H9 (cell line): Measurements from ENCODE around the gene C1QA. TPM values are rescaled to one million over a fixed set of nuclear protein-coding genes. Genes with fewer than 3 reads are reported as not detected.

Experiments used
- DNase-seq: peaks from one replicate; pipeline ENCODE4 v3.0.0-alpha.2; 2017
- H2AFZ ChIP-seq: one replicate; pipeline ENCODE4 v1.6.1; 2013; ENCODE audit warnings: mild to moderate bottlenecking, low read length, control low read depth, moderate library complexity
- H2AK5ac ChIP-seq: 2 replicates; pipeline ENCODE4 v1.6.1; 2013; ENCODE audit warnings: low read length, control low read depth, mixed read lengths; ENCODE audit not compliant: insufficient read length
- H2BK120ac ChIP-seq: one replicate; pipeline ENCODE4 v1.6.1; 2013; ENCODE audit warnings: low read depth, mild to moderate bottlenecking, low read length, control low read depth, inconsistent platforms; ENCODE audit not compliant: poor library complexity, severe bottlenecking
- H2BK12ac ChIP-seq: 2 replicates; pipeline ENCODE4 v1.6.1; 2013; ENCODE audit warnings: low read length, control low read depth, mixed read lengths, low read depth; ENCODE audit not compliant: insufficient read length
- H2BK15ac ChIP-seq: 2 replicates; pipeline ENCODE4 v1.6.1; 2013; ENCODE audit warnings: low read depth, low read length, control low read depth
- H2BK20ac ChIP-seq: one replicate; pipeline ENCODE4 v1.6.1; 2013; ENCODE audit warnings: low read depth, mild to moderate bottlenecking, low read length, control low read depth, inconsistent platforms; ENCODE audit not compliant: poor library complexity, severe bottlenecking
- H2BK5ac ChIP-seq: 2 replicates; pipeline ENCODE4 v1.6.1; 2013; ENCODE audit warnings: low read length, control low read depth, mixed read lengths; ENCODE audit not compliant: insufficient read length
- H3K14ac ChIP-seq: 2 replicates; pipeline ENCODE4 v1.6.1; 2013; ENCODE audit warnings: low read length, control low read depth; ENCODE audit not compliant: insufficient read depth
- H3K18ac ChIP-seq: 2 replicates; pipeline ENCODE4 v1.6.1; 2013; ENCODE audit warnings: low read depth, mild to moderate bottlenecking, mixed read lengths, low read length, control low read depth; ENCODE audit not compliant: insufficient read length
- H3K23ac ChIP-seq: 2 replicates; pipeline ENCODE4 v1.6.1; 2013; ENCODE audit warnings: low read length, control low read depth, mixed read lengths, low read depth; ENCODE audit not compliant: insufficient read length
- H3K23me2 ChIP-seq: 2 replicates; pipeline ENCODE4 v1.6.1; 2013; ENCODE audit warnings: low read depth, mild to moderate bottlenecking, mixed read lengths, low read length, control low read depth; ENCODE audit not compliant: insufficient read length, poor library complexity, severe bottlenecking
- H3K27ac ChIP-seq: 2 replicates; pipeline ENCODE4 v1.5.1; 2013; ENCODE audit warnings: low read length, control low read depth, mixed read lengths, low read depth; ENCODE audit not compliant: insufficient read length
- H3K27me3 ChIP-seq: 2 replicates; pipeline ENCODE4 v1.6.1; 2013; ENCODE audit warnings: low read length, control low read depth, inconsistent platforms; ENCODE audit not compliant: insufficient read depth
- H3K4ac ChIP-seq: 2 replicates; pipeline ENCODE4 v1.6.1; 2013; ENCODE audit warnings: low read depth, mild to moderate bottlenecking, control low read depth, inconsistent platforms, low read length, moderate library complexity
- H3K4me1 ChIP-seq: 2 replicates; pipeline ENCODE4 v1.6.1; 2013; ENCODE audit warnings: low read length, control low read depth, inconsistent platforms; ENCODE audit not compliant: insufficient read depth
- H3K4me2 ChIP-seq: 2 replicates; pipeline ENCODE4 v1.6.1; 2013; ENCODE audit warnings: low read length, control low read depth, mixed read lengths; ENCODE audit not compliant: insufficient read length, insufficient read depth
- H3K56ac ChIP-seq: 2 replicates; pipeline ENCODE4 v1.6.1; 2013; ENCODE audit warnings: low read depth, mild to moderate bottlenecking, mixed read lengths, low read length, control low read depth; ENCODE audit not compliant: insufficient read length
- H3K79me1 ChIP-seq: 2 replicates; pipeline ENCODE4 v1.6.1; 2013; ENCODE audit warnings: low read depth, mild to moderate bottlenecking, moderate library complexity, low read length, control low read depth, inconsistent platforms; ENCODE audit not compliant: insufficient read depth, poor library complexity, severe bottlenecking
- H3K79me2 ChIP-seq: 2 replicates; pipeline ENCODE4 v1.6.1; 2013; ENCODE audit warnings: low read length, control low read depth, inconsistent platforms; ENCODE audit not compliant: insufficient read depth
- H3K9ac ChIP-seq: 2 replicates; pipeline ENCODE4 v1.6.1; 2013; ENCODE audit warnings: low read length, control low read depth, mixed read lengths; ENCODE audit not compliant: insufficient read length; ENCODE audit errors: extremely low read depth
- H3K9me3 ChIP-seq: one replicate; pipeline ENCODE4 v1.6.1; 2013; ENCODE audit warnings: low read depth, low read length, inconsistent platforms; ENCODE audit not compliant: control insufficient read depth
- H3T11ph ChIP-seq: one replicate; pipeline ENCODE4 v1.6.1; 2013; ENCODE audit warnings: mild to moderate bottlenecking, low read length, control low read depth, inconsistent platforms
- H4K20me1 ChIP-seq: one replicate; pipeline ENCODE4 v1.6.1; 2013; ENCODE audit not compliant: control insufficient read depth, insufficient read length, insufficient read depth
- H4K5ac ChIP-seq: 2 replicates; pipeline ENCODE4 v1.6.1; 2013; ENCODE audit warnings: low read depth, mild to moderate bottlenecking, mixed read lengths, low read length, control low read depth; ENCODE audit not compliant: insufficient read length
- H4K8ac ChIP-seq: replicated peaks from 2 replicates; pipeline ENCODE4 v1.6.1; 2013; ENCODE audit warnings: low read length, control low read depth, mixed read lengths, low read depth; ENCODE audit not compliant: insufficient read length
- H4K91ac ChIP-seq: 2 replicates; pipeline ENCODE4 v1.6.1; 2013; ENCODE audit warnings: low read depth, mild to moderate bottlenecking, moderate library complexity, mixed read lengths, low read length, control low read depth; ENCODE audit not compliant: insufficient read length
- H3K27ac Mint-ChIP-seq, 3 experiments: 2 replicates in 2 of 3; 3 replicates in 1 of 3; pipeline ENCODE4 v1.8.0; 2020 to 2021; ENCODE audit warnings: mixed read lengths in 3 of 3, mild to moderate bottlenecking in 1 of 3, moderate library complexity in 1 of 3
- H3K27me3 Mint-ChIP-seq: 2 replicates; pipeline ENCODE4 v1.8.0; 2021; ENCODE audit warnings: low read depth, mild to moderate bottlenecking, moderate library complexity, mixed read lengths
- H3K36me3 Mint-ChIP-seq, 3 experiments: 2 replicates in 2 of 3; 3 replicates in 1 of 3; pipeline ENCODE4 v1.8.0; 2020 to 2021; ENCODE audit warnings: low read depth in 3 of 3, mixed read lengths in 3 of 3; ENCODE audit not compliant: insufficient read depth in 1 of 3
- H3K4me1 Mint-ChIP-seq, 2 experiments: 2 replicates each; pipeline ENCODE4 v1.8.0; 2020; ENCODE audit warnings: mixed read lengths in 2 of 2
- H3K4me3 Mint-ChIP-seq, 2 experiments: 2 replicates in 1 of 2; 3 replicates in 1 of 2; pipeline ENCODE4 v1.8.0; 2020 to 2021; ENCODE audit warnings: mild to moderate bottlenecking in 2 of 2, mixed read lengths in 2 of 2, moderate library complexity in 1 of 2
- H3K9me3 Mint-ChIP-seq, 2 experiments: 2 replicates in 1 of 2; 3 replicates in 1 of 2; pipeline ENCODE4 v1.8.0; 2020; ENCODE audit warnings: mild to moderate bottlenecking in 2 of 2, mixed read lengths in 2 of 2, moderate library complexity in 1 of 2
- CTCF ChIP-seq: fragments of 200-600 bp; sonication (generic); conservative IDR thresholded peaks from 3 replicates; pipeline ENCODE4 v1.8.0; 2021; ENCODE audit warnings: antibody characterized with exemption, mild to moderate bottlenecking
- WGBS: extraction: QIAGEN DNeasy Blood & Tissue Kit; methylation state at CpG from one replicate; pipeline ENCODE4 v1.1.7; 2013; ENCODE audit warnings: missing lambda C conversion rate, low lambda C conversion rate, mixed read lengths; ENCODE audit not compliant: insufficient read length; ENCODE audit errors: extremely low coverage; 5-methylcytosine and 5-hydroxymethylcytosine counted together
- total RNA-seq: library from RNA; stranded (reverse); gene quantifications from 2 replicates; pipeline ENCODE4 v1.2.1, GENCODE V29; 2021

The C1QA gene
- total RNA-seq, 1 experiment from 2014 or later = not detected

GRCh38 chr1:22665752-22666151 lies 29.3 kb downstream of the C1QA start:
- H3K14ac ChIP-seq = no peak overlapping the region

More at GRCh38 chr1:22665752-22666151, 29.3 kb downstream of the C1QA start:
- no peak overlapping the region for H3K27ac ChIP-seq
- H2BK20ac ChIP-seq = no peak overlapping the region
- H2BK120ac ChIP-seq = no peak overlapping the region
- H3K79me2 ChIP-seq = no peaks in the 10 kb centered on the region
- H2BK15ac ChIP-seq = no peak overlapping the region
- no peaks in the 10 kb centered on the region for H3K9me3 ChIP-seq
- H2BK12ac ChIP-seq = no peak overlapping the region
- Mint-ChIP-seq H3K4me1 (peaks cover 5 to 13% of the 10 kb centered on the region in 2 experiments), H3K36me3 (no peaks in the 10 kb centered on the region), H3K4me3 (no peak overlapping the region), H3K27me3 (peaks cover 3% of the 10 kb centered on the region), H3K9me3 (no peaks in the 10 kb centered on the region; a peak in 1 of 5 replicates), H3K27ac (no peak overlapping the region)
- no peak overlapping the region for H4K8ac ChIP-seq
- H3K27me3 ChIP-seq = no peaks in the 10 kb centered on the region
- no peak overlapping the region for H2AFZ ChIP-seq
- DNase-seq = peak; percentile 63
- no peak overlapping the region for H4K91ac ChIP-seq
- no peak overlapping the region for H3K23ac ChIP-seq
- H3K79me1 ChIP-seq = no peaks in the 10 kb centered on the region
- H2AK5ac ChIP-seq = no peak overlapping the region
- no peak overlapping the region for H2BK5ac ChIP-seq
- no peak overlapping the region for H3K9ac ChIP-seq
- no peak overlapping the region for H3K4me2 ChIP-seq
- H4K5ac ChIP-seq = no peak overlapping the region
- H3K4me1 ChIP-seq = no peaks in the 10 kb centered on the region
- peak; percentile 80 for TF ChIP-seq CTCF
- no peaks in the 10 kb centered on the region for H3K23me2 ChIP-seq
- no peak overlapping the region for H3T11ph ChIP-seq
- no peak overlapping the region for H3K4ac ChIP-seq
- H3K56ac ChIP-seq = no peak overlapping the region
- no CpG with 5 or more reads among the region's 7 CpGs for WGBS
- H4K20me1 ChIP-seq = no peaks in the 10 kb centered on the region
- no peak overlapping the region for H3K18ac ChIP-seq
